ENCODE data around the gene ATG2B.

ATG2B gene

DNA sequence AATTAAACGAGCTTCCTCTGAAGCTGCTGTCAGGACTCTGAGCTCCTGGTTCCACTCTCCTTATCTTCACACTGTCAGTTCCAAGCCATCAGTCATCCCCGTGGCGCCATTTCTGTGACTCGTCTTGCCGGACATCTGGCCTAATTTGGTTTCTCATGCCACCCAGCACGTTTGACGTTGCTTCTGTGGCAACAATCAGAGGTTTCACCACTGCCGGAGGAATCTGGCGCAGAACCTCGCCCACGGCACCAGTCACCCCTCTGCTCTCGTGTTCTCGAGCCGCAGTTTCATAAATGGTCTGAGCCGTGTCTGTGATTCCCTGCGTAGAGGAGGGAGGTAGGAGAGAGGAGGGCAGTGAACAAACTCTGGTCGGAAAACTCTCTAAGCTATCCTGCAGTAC lies 77.5 kb downstream of the ATG2B start:
- TF ChIP-seq, protein P1, sequence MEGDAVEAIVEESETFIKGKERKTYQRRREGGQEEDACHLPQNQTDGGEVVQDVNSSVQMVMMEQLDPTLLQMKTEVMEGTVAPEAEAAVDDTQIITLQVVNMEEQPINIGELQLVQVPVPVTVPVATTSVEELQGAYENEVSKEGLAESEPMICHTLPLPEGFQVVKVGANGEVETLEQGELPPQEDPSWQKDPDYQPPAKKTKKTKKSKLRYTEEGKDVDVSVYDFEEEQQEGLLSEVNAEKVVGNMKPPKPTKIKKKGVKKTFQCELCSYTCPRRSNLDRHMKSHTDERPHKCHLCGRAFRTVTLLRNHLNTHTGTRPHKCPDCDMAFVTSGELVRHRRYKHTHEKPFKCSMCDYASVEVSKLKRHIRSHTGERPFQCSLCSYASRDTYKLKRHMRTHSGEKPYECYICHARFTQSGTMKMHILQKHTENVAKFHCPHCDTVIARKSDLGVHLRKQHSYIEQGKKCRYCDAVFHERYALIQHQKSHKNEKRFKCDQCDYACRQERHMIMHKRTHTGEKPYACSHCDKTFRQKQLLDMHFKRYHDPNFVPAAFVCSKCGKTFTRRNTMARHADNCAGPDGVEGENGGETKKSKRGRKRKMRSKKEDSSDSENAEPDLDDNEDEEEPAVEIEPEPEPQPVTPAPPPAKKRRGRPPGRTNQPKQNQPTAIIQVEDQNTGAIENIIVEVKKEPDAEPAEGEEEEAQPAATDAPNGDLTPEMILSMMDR (IDR thresholded peaks at IDR 0.05; ENCODE audit: insufficient read depth, low read depth, low read length, missing control alignments): no peak
- no peak overlapping the region for H3K4me3 ChIP-seq (ENCODE audit: low read length)

DNA sequence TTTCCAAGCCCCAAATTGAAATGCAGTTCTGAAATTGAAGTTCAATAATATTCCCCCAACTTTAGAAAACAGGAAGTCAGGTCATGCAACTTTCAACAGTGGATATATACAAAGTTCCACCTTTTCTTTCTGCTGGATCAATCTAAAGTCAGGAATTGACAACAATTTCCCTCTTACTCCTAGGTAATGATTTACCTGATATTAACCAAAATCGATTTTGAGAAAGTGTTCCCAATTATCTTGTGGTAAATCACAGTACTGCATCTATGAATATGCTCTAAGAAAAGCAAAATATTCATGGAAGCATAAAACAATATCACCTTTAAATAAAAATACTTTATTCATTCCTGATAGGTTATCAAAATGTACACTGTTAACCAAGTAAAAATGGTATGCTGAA lies 78.7 kb downstream of the ATG2B start:
- TF ChIP-seq, protein P1 (IDR thresholded peaks at IDR 0.05; ENCODE audit: insufficient read depth, low read depth, low read length, missing control alignments): no peak
- DNase-seq (ENCODE audit: low read depth): no peak
- H3K4me3 ChIP-seq (ENCODE audit: low read length): no peak overlapping the region

More for the DNA sequence above, 77.5 kb downstream of the ATG2B start:
- DNase-seq (ENCODE audit: low read depth): no peak

DNA sequence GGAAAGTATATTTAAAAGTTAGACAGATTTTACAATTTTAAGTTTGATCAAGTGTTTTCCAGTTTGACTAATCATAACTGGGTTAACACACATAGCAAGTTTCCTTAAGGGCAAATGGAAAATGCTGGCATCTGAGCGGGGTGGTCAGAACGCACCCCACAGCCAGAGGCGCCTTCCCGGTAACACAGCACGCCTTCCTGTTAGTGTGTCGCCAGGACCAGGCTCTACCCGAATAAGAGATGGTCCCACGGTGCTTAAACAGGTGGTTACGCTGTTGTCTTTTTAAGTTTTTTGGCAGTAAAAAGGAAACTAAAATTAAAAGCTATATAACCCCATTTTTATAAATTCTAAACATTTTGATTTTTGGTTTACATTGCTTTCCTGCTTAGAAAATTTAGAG lies 79.1 kb downstream of the ATG2B start:
- no peak for DNase-seq (ENCODE audit: low read depth)
- TF ChIP-seq, protein P1 (IDR thresholded peaks at IDR 0.05; ENCODE audit: insufficient read depth, low read depth, low read length, missing control alignments): no peak
- no peak overlapping the region for H3K4me3 ChIP-seq (ENCODE audit: low read length)

DNA sequence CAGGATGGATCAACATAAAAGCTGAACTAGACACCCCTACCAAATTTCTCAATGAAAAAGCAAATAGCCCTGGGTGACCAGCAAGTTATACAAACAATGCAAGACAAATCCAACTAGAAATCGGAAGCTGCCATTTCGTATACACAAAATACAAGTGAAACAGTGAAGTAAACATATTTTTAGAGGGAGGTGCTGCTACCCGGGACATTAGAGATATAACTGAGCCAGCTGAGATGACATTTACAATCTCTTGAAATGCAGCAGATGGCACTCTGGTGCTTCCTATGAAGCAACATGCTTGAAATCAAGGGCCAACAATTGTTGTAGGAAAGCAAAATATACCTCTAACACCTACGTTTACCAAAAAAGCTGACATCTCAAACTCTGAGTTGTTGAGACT lies 81.7 kb downstream of the ATG2B start:
- H3K4me3 ChIP-seq (ENCODE audit: low read length): no peak overlapping the region
- TF ChIP-seq, protein P1 (IDR thresholded peaks at IDR 0.05; ENCODE audit: insufficient read depth, low read depth, low read length, missing control alignments): peak; percentile 7

DNA sequence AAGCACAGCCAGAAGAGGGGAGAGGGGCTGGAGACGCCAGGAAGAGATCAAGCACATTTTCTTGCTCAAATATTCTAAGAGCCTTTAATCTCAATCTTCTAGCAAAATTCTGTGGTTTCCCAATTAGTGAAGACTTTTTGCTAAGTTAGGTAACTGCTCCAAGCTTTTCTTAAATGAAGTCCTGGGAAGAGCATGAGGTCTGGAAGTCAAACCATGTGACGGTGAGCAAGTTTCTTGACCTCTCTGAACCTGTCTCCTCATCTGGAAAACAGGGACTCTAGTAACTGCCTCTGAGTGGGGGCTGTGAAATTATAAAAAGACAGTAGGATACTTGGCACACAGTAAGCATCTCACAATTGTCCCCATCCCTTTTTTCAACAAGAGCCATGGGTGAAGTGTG lies 83.0 kb downstream of the ATG2B start:
- H3K4me3 ChIP-seq (ENCODE audit: low read length): no peak overlapping the region
- TF ChIP-seq, protein P1 (IDR thresholded peaks at IDR 0.05; ENCODE audit: insufficient read depth, low read depth, low read length, missing control alignments): no peak
- DNase-seq (ENCODE audit: low read depth): no peak

More for the DNA sequence above, 81.7 kb downstream of the ATG2B start:
- no peak for DNase-seq (ENCODE audit: low read depth)

DNA sequence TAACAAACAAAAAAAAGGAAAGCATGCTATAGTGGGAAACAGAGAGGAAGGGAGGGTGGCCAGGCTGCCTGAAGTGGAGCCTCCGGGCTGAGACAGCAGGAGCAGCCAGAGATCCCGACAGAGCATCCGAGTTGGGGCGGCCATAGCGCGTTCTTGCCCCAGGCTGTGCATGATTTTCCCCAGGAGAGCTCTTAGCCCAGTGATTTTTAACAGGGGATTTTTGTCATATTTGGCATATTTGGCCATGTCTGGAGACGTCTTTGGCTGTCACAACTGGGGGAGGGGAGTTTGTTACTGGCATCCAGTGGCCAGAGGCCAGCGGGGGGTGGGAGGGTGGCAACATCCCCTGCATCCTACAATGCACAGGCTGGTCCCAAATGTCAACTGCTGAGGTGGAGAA lies 83.6 kb downstream of the ATG2B start:
- TF ChIP-seq, protein P1 (IDR thresholded peaks at IDR 0.05; ENCODE audit: insufficient read depth, low read depth, low read length, missing control alignments): no peak
- H3K4me3 ChIP-seq (ENCODE audit: low read length): no peak overlapping the region
- no peak for DNase-seq (ENCODE audit: low read depth)

DNA sequence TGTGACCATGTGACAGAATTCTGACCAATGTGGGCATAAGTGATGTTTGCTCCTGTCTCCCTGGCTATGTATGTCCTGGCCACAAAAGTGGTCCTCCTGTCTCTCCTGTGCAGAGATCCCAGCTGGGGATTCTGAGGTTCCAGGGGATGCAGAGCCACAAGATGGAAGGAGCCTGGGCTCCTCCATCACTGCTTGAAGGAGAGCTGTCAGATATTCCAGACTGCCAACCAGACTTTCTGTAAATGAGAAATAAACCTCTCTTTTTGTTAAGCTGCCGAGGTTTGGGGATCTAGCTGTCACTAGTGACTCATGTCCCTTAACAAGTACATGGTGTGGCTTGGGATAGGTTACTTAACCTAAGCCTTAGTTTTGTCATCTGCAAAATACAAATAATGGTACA lies 85.3 kb downstream of the ATG2B start:
- DNase-seq (ENCODE audit: low read depth): no peak
- TF ChIP-seq, protein P1 (IDR thresholded peaks at IDR 0.05; ENCODE audit: insufficient read depth, low read depth, low read length, missing control alignments): no peak
- no peak overlapping the region for H3K4me3 ChIP-seq (ENCODE audit: low read length)
